Left cardiac atrium (tissue), 4 donors: ENCODE measurements around the gene NLRC5. TPM values are rescaled to one million over a fixed set of nuclear protein-coding genes. Genes with fewer than 3 reads are reported as not detected.

Experiments
- ATAC-seq, 2 donors: fragments of 200-7000 bp; cut with Tn5 transposase; one replicate each; pipeline ENCODE4 v1.9.1; 2020; ENCODE audit warnings: mild to moderate bottlenecking in 2 of 2, moderate library complexity in 2 of 2
- DNase-seq: peaks from one replicate; pipeline ENCODE4 v3.0.0-alpha.2; 2020
- intact Hi-C, 2 donors: fragments of 100-400 bp; cut with DNase I; formaldehyde crosslinking; loops; one replicate each; pipeline versions ENCODE4 v1.14.1 to v1.15.1; 2022 to 2023
- total RNA-seq, 2 donors: library from RNA; stranded (reverse); fragmentation: NEBNext Ultra II Directional; extraction: Animal tissue kit (Norgen Biotek cat#: 25700); gene quantifications; one replicate each; pipeline ENCODE4 v1.2.1, GENCODE V29; 2021
- donor health status: DM: no; HTN: yes; CAD: no.
- donor health status: DM: no; HTN: yes; CAD: no; lungs with severe emphysema.
- donor health status: DM: yes; HTN: yes; CAD: no.
- donor health status: Dilated cardiomyopathy.

Gene NLRC5
- total RNA-seq, 2 donors from 2014 or later, result 14.2 to 31.5 TPM

DNA sequence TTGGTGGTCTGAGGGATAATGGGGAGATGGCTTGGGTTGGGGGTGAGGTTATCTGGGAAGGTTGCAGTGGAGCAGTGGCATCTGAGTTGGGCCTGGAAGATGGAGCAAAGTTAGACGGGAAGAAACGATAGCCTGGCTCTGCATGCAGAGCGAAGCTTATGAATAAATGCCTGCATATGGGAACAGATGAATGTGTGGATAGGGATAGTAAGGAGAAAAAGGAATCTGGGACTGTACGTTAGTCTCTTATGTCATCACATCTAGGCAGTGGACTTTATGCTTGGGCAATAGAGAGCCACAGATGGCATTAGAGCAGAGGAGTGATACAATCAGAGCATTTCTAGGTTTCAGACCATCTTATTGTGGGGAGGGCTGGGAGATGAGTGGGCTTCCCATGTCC lies 136.0 kb downstream of the NLRC5 start:
- DNase-seq (no peak), ATAC-seq (no peak)
- intact Hi-C loops, result no loop called here

DNA sequence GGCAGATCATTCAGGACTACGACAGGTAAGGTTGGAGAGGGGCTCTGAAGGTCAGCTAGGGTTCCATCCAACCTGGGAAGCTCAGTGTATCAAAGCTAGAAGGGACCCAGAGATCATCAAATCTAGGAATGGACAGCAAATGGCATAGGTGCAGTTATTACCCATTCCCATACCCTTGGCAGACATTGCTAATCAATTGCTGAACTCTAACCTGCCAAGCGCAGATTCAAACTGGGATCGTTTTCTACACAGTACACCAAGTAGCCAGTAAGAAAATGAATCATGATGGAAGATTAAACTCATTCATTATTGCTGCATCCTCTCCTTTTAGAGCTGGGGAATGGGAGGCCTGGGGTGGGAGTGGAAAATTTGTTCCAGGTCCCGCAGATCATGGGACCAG lies 136.6 kb downstream of the NLRC5 start:
- ATAC-seq (no peak), DNase-seq (no peak)
- intact Hi-C loops, result no loop called here

DNA sequence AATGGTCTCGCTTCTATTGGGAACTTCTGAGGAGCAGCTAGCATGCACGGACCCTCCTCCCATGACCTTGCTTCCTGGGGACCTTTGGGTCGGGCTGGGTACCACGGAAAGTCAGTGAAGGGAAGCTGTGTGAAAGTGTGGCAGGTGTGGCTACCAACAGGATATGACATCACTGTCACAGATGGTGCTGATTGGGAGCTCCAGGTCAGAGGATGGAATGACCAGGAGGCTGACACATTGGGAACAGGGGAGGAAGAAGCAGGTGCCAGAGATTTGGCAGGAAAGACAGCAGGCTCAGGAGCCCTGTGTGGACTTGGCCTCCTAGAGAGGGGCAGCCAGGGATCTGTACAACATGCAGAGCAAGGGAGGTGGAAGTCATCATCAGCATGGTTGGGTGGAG lies 137.1 kb downstream of the NLRC5 start:
- ATAC-seq (no peak), DNase-seq (no peak)
- intact Hi-C loops, result no loop called here

DNA sequence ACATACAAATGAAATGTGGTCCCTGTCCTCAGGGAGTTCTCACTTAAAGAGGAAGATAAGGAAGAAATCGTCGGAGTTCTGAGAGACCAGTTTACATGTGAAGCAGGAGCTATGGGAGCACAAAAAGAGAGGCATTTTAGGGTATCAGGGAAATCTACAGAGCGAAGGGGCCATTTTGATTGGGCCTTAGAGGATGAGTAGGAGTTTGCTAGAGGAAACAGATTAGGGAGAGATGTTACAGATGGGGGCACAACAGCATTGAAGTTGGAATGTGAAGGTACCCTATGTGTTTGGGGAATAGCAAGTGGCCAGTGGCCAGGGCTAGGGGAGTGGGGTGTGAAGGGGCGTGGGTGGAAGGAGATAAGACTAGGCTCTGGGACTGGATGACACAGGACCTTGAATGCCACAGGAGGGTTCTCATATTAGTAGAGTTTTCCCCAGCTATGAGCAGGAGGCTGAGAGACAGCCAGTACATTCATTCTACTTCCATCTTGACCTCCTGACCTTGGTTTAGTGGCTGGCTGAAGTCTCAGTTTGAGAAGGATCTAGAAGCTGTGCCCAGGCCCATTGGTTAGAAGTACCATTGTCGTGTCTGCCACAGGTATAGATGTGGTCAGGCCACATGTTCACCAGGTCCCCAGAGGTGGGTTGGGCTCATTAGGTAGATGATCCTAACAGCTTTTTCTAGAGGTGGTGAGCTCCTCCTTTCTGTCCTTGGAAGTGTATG lies 137.8 kb downstream of the NLRC5 start:
- ATAC-seq (no peak), DNase-seq (no peak)
- intact Hi-C loops, result no loop called here

DNA sequence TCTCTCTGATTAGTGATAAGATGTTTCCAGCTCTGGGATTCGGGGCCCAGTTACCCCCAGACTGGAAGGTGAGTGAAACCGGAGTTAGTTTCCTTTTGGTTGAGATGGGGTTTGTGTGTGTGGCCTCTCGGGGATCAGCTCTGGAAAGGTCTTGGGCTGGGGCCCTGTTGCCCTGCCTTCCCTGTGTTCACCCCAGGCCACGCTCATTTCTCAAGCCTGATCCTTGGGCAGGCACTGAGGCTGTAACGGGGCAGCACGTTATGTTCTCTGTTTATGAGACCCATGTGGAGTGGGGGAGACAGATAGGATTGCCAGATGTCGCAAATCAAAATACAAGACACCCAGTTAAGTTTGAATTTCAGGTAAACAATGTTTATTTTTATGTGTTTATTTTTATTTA lies 138.5 kb downstream of the NLRC5 start:
- DNase-seq (no peak), ATAC-seq (no peak)
- intact Hi-C loops, result no loop called here

DNA sequence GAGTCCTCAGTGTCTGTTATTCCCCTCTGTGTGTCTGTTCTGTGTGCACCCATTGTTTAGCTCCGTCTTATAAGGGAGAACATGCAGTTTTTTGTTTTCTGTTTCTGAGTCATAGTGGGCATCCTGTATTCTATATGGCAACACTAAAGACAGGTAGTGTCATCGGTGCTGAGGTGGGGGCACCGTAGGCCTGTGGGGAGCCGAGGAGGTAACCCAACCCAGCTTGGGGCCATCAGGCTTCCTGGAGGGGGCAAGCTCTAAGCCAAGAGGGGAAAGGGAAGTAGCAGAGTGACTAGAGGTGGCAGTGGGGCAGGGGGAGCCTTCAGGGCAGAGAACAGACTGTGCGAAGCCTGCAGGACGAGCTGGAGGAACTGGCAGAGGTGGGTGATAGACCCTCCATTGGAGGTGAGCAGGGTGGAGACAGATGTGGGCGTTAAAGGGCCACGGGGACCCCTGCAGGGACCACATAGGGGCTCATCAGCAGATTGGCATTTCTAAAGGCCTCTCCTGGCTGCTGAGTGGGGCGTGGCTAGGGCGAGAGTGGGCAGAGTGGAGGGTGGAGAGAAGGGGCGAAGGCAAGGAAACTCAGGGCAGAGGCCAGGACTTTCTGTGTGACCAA lies 139.5 kb downstream of the NLRC5 start:
- no peak for DNase-seq
- ATAC-seq, result no peak

DNA sequence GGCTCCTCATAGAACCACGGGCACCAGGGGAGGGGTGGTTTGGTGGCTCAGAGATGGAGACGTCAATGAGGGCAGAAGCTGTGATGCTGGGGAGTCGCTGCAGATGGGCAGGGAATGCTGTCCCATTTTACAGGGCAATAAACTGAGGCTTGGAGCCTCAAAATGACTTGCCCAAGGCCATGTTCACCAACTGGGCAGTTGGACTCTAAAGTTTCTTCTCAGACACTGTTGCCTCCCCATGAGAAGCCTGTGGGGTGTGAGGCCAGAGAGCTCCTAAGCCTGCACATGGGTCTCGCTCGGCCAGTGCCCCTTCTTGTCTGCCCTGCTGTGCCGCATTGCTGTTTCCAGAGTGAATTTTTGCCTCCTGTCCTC lies 141.6 kb downstream of the NLRC5 start:
- DNase-seq, result no peak
- ATAC-seq, result no peak
- intact Hi-C loops, result no loop called here

More for the DNA sequence above, 139.5 kb downstream of the NLRC5 start:
- intact Hi-C loops, result no loop called here

DNA sequence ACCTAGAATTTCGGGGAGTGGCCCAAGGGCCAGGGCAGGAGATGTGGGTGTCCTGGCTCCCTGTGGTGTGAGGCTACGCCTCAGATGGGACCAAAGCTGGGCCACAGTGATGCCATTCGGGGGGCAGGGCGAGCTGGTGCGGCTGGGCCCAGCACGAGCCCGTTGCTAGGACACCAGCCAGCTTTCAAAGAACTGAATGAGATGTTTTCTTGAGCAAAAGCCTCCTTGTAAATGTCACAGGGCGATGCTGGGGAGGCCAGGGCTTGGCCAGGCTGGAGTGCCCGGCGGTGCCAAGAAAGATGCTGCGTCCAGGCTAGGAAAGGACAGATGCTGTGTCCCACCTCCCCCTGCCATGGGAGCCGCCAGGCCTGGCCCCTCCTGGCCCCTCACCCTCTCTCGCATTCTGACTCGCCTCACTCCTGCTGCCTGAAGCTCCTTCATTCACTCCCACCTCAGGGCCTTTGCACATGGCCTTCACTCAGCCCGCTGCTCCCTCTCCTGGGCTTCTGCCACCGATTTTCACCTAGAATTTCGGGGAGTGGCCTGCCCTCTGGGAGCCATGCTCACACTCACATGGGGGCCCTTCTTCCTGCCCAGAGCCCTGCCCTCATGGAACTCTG lies 142.1 kb downstream of the NLRC5 start:
- ATAC-seq (no peak), DNase-seq (no peak)
- intact Hi-C loops, result no loop called here

DNA sequence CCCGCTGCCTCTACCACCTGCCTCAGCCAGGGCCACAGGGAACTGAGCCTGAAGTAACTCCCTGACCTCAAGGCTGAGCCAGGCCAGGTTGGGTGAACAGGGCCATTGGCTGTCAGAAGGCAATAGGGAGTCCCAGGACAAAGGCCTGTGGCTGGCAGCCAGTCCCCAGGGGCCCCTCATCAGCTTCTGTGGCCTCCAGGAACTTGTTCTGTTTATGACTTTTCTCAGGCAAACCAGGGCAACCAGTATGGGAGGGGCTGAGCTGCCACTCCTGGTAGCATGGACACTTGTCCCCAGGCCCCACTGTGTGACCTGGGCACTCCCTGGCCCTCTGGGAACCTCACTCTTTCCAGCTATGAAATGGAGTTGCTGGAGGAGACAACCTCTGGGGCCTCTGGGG lies 143.1 kb downstream of the NLRC5 start:
- no peak for ATAC-seq
- intact Hi-C loops, result no loop called here
- DNase-seq, result no peak

DNA sequence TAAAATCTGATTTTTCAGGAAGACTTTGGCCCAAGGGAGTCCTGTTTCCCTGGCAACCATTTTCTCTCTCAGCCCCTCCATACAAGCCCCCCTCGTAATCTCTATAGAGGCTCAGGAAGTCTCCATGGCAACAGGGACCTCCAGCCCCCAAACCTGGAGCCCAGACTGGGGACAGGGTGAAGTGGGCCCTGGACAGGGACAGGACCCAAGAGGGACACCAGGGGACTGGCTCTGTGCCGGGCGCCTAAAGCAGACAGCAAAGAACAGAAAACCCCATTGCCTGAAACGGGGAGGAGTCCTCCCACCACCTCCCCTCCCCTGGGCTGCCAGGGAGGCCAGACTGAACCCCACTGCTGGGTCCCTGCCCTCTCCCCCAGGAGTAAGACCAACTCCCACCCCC lies 143.7 kb downstream of the NLRC5 start:
- ATAC-seq (no peak), DNase-seq (no peak)
- intact Hi-C loops, result no loop called here

Other genes starting within 250 kb of the NLRC5 start
- gene SLC12A3, start 124.3 kb upstream of the NLRC5 start, total RNA-seq, result not detected
- gene HERPUD1, start 57.4 kb upstream of the NLRC5 start, total RNA-seq, result 100 to 1,000 TPM; 105 to 113 TPM
- gene CETP, start 27.6 kb upstream of the NLRC5 start, total RNA-seq, result under 1 TPM; 0.16 to 0.65 TPM
- 10 to 100 TPM; 16.1 to 17.6 TPM for gene CPNE2, start 103.0 kb downstream of the NLRC5 start, total RNA-seq
- 10 to 100 TPM; 52.2 to 60.3 TPM for gene PSME3IP1, start 196.5 kb downstream of the NLRC5 start, total RNA-seq
- gene RSPRY1, start 196.8 kb downstream of the NLRC5 start, total RNA-seq, result 10 to 100 TPM; 13.4 to 16.5 TPM